ENCODE data around the gene ARGLU1. TPM values are rescaled to one million over a fixed set of nuclear protein-coding genes. Genes with fewer than 3 reads are reported as not detected.

Gene ARGLU1
- total and polyA plus RNA-seq, 2 experiments from 2014 or later, result 108 to 166 TPM

- TF ChIP-seq ZNF462 (CRISPR knock-in tag; IDR thresholded peaks at IDR 0.05) (no peak), EZH2phosphoT487 (IDR thresholded peaks at IDR 0.05; ENCODE audit: unreplicated experiment) (no peak), ZNF114 (CRISPR knock-in tag; IDR thresholded peaks at IDR 0.05) (no peak), ETS1 (IDR thresholded peaks at IDR 0.05) (no peak), POLR2AphosphoS5 (IDR thresholded peaks at IDR 0.05; ENCODE audit: low read depth) (no peak), EZH2 (IDR thresholded peaks at IDR 0.05; ENCODE audit: low read depth, unreplicated experiment) (no peak)
These were observed 23.4 kb upstream of the ARGLU1 start (continued) for GRCh38 chr13:106591299-106591698.

GRCh38 chr13:106589716-106590115 lies 21.8 kb upstream of the ARGLU1 start:
- Mint-ChIP-seq H3K4me3 (no peak overlapping the region), H3K27ac (no peak overlapping the region), H3K36me3 (ENCODE audit: low read depth) (peaks cover 26% of the 10 kb centered on the region), H3K27me3 (ENCODE audit: insufficient read depth, low read depth, poor library complexity) (peaks cover 2% of the 10 kb centered on the region), H3K4me1 (no peaks in the 10 kb centered on the region), H3K9me3 (peaks cover 27% of the 10 kb centered on the region)
- no peaks in the 10 kb centered on the region for H3K4me1 ChIP-seq (ENCODE audit: insufficient read depth)
- DNase-seq (ENCODE audit: low spot score) (no peak), ATAC-seq (no peak)
- H3K79me2 ChIP-seq (replicated peaks; ENCODE audit: insufficient read depth), result no peaks in the 10 kb centered on the region
- no peaks in the 10 kb centered on the region for H3K27me3 ChIP-seq (ENCODE audit: insufficient read depth)
- H3K27ac ChIP-seq (ENCODE audit: low read depth), result no peak overlapping the region
- H3K4me3 ChIP-seq, result no peak overlapping the region
- no peaks in the 10 kb centered on the region for H3K9me2 ChIP-seq (ENCODE audit: insufficient read depth)
- no peak overlapping the region for H2AFZ ChIP-seq
- H3K4me2 ChIP-seq, result no peak overlapping the region
- no peaks in the 10 kb centered on the region for H4K20me1 ChIP-seq (replicated peaks; ENCODE audit: insufficient read depth)
- H3F3A ChIP-seq (replicated peaks; ENCODE audit: low read depth), result no peaks in the 10 kb centered on the region
- no peaks in the 10 kb centered on the region for H3K36me3 ChIP-seq (ENCODE audit: insufficient read depth)
- TF ChIP-seq STAT1 (IDR thresholded peaks at IDR 0.05; ENCODE audit: unreplicated experiment) (no peak), ETS1 (IDR thresholded peaks at IDR 0.05) (no peak), JUNB (IDR thresholded peaks at IDR 0.05; ENCODE audit: unreplicated experiment) (no peak), ZNF462 (CRISPR knock-in tag; IDR thresholded peaks at IDR 0.05) (no peak)

Measured in GM23338 (cell line).